ENCODE data around the gene GNAI1.

The GNAI1 gene

DNA sequence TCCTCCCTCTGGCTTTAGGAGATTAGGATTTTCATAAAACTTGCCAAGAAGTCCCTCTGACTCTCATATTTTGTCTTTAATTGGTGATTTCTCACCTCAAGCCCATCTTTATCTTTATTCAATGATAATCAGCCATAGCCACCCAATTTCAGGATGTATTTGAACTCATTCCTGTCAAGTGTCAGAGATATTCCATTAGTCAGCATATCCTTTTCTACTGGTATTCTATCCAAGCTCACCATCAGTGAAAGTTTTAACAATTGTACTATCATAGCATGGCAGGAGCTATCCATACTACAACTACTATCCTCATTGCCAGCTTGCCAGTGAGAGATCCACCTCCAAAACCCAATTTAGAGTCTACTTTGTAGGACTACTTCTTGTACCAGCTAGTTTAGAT is 114.6 kb downstream of the GNAI1 start:
- DNase-seq (ENCODE audit: low spot score) (no peak), FAIRE-seq (no peak)

DNA sequence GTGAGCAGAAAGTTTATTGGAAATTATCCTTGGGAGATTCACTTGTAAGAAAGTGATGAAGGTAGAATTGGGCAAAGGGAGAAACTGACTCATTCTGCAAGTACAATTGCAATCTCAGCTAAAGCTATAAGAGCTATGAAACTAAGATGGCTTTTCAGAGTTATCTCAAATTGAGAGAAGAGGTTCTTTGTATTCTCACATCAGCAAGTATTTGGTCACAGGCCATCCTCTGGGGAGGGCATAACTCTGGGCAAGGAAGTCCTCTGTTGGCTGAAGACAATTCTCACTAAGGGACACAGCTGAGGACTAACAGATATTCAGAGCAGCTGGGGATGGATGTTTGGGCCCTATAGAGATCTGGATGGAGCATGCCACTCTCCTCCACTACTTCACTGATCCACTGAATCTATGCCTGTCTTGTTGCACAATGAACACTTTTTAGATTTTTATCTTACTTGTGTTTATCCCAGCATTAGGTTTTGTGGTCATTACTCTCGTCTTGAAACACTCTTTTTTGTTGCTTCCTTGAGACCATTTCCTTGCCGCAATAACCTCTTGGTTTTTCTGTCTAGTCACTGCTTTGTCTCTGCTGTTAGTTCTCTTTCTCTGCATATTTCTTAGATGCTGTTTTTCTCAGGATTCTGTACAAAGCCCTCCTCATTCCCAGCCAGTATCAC is 115.1 kb downstream of the GNAI1 start:
- FAIRE-seq (no peak), DNase-seq (ENCODE audit: low spot score) (no peak)

DNA sequence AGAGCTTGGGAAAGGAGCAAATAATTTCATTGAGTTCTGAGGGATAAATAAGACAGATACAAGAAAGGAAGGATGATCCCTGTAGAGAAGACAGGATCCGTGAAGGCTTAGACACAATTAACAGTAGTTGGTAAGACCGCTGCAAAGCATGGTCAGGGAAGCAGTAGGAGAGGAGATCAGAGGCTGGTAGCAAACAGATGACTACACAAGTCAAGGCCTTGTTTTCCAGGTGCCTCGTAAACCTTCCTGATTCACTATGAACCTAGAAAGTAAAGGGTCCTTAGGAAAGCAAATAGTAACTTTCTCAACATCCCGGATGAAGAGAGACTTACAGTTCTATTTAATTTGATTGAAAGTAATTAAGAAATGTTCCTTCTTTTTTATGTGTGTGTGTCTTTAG is 118.6 kb downstream of the GNAI1 start:
- FAIRE-seq (no peak), DNase-seq (ENCODE audit: low spot score) (no peak)

DNA sequence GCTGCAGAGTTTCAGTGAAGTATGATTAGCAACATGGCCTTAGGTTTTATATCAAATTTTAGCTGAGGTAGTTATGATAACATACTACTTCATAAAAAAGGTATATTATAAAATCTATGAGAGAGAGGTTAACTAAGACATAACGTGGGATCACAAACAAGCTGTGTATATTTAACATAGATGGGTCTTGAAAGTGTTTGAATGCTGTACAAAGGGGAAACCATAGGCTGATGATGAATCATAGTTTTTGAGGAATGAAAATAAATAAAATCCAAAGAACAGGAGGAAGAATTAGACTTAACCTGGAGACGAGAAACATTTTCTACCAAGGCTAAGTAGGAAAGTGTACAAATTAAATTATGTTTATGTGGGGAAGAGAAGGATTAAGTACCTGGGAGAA is 119.0 kb downstream of the GNAI1 start:
- no peak for FAIRE-seq

DNA sequence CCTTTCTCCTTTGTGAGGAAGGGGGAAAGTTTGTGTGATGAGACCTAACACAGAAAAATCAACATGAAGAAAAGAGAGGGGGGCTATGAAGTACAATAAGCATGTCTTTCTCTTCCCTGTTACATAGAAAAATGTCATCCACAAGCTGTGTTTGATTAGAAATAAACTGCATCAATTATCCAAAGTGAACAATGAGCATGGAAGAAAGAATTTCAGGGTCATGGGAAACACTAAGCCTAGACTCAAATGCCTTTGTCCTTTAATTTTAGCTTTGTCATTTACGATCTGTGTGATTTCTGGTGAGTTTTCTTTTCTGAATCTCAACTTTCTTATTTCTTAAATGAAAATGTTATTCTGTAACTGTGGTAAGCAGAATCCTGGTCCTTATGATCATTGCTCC is 121.0 kb downstream of the GNAI1 start:
- no peak for FAIRE-seq
- DNase-seq (ENCODE audit: low spot score) = no peak

More for the DNA sequence above, 119.0 kb downstream of the GNAI1 start:
- no peak for DNase-seq (ENCODE audit: low spot score)

DNA sequence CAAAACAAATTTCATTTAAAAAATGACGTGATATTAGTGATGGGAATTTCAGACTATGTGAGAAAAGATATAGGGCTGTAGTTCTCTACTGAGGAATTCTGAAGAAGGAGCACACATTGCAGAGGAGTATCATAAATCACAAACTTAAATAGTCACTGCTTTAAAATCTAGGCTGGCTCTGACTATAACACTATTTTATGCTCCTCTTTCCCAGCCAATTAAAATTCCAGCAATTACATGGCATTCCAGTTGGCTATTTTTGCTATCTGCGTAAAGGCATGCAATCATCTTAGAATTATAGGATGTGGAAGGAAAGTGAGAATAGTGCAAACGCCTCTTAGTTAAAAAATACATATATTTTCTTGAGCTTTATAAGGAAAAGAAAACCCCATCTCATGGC is 123.1 kb downstream of the GNAI1 start:
- DNase-seq (ENCODE audit: low spot score) (no peak), FAIRE-seq (no peak)

DNA sequence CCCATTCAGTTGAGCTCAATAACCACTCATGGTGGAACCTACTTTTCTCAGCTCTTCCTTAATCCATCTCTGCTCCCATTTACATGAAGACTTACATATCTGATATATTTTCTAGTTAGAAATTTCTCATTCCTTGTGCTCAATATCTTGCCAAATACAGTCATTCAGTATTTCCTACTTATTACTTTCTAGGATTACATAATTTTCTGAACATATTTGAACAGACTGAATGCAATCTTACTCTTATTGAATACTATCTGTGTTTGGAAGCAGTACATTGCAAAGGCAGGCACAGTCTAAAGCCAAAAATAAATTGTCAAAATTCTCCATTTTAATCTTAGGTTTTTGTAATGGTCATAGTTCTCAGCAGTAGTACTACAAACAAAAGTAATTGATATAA is 126.0 kb downstream of the GNAI1 start:
- DNase-seq (ENCODE audit: low spot score) (no peak), FAIRE-seq (no peak)

DNA sequence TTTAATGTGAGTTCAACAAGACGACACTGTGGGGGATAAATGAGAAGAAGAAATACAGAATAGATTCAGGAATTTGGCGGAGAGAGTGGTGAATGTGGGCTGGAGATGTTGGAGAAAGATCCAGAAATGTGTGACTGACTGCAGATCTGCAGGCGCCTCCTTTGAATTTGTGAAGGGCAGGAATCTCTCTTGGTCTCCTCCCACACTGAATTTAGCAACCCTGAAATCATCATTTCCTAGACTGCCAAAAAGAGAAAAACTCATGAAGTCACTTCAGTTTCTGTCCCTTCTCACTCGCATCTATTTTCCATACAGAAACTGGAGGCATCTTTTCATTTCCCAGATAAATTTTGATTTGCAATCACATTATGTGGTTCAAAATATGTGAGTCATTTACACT is 128.7 kb downstream of the GNAI1 start:
- FAIRE-seq = no peak
- DNase-seq (ENCODE audit: low spot score) = no peak

DNA sequence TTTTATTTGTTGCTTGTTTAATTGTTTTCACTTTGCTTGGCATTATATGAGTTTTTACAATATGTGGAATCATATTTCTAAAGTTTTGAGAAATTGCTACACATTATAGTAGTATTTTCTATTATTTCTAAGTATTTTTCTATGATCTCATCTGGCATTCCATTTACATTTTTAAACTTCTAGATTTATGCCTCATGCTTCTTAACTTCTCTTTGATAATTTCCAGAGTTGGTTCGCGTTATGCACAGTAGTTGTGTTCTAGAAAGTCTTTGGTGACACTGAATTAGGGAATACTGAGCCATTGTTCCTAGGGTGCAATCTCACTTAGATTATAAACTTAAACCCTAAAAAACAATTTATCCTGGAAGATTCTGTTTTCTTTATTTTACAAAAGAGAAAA is 129.2 kb downstream of the GNAI1 start:
- FAIRE-seq (no peak), DNase-seq (ENCODE audit: low spot score) (no peak)

DNA sequence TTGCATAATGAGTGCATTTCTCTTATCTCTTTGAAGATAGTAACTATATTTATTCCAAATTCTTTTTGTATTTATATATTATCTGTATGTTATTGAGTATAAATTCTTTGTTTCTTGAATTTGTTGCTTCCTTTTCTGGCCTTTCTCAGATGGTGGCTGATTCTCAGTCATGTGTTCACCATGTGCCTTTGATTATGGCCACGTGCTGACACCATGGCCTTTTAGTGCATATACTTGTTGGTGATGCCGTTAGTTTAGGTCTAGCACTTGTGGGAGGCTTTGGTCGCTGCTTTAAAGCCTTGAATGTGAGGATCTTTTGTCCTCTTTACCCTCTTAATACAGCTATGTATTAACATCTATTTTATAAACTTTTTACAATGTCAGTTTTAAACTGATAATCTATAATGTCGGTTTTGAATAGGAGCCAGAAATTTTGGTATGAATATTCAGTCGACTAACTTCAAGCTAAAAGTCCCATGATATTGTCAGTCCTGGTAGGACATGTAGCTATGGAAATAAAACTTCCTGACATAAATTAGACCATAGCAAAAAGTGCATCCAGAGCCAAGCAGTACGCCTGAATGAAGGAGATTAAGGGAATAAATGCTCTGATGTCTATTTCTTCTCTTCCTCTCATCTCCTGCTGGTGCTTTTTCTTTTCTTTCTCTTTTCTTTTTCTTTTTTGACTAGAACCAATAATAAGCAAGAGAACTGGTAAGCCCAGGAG is 130.3 kb downstream of the GNAI1 start:
- DNase-seq (ENCODE audit: low spot score) = no peak
- FAIRE-seq = no peak

DNA sequence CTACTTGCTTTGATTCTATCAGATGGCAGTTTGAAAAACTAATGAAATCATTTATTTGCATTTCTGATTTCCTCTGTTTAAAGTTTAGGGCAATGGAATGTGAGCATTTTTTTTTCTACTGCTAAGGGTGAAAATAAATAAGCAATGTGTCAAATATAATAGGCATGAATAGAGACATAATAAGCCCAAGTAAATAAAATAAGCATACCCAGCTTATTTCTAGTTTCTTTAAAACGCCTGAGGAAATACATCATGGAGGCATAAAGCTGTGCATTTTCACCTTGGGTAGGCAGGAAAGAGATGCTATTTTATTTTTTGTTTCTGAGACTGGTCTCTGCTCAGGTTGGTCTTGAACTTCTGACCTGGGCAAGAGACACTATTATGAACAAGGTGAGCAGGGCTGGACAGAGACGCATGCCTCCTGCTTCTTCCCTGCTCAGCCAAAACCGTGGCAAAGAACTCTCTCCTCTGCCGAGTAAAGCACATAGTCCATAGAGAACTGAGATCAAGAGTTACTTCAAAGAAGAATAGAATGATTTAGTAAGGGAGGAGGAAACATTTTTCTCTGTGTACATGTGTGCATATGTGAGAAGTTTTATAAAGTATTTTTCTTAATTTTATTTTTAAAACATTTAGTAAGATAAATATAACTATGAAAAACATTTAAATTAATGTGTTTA is 138.1 kb downstream of the GNAI1 start:
- FAIRE-seq (no peak), DNase-seq (ENCODE audit: low spot score) (no peak)

DNA sequence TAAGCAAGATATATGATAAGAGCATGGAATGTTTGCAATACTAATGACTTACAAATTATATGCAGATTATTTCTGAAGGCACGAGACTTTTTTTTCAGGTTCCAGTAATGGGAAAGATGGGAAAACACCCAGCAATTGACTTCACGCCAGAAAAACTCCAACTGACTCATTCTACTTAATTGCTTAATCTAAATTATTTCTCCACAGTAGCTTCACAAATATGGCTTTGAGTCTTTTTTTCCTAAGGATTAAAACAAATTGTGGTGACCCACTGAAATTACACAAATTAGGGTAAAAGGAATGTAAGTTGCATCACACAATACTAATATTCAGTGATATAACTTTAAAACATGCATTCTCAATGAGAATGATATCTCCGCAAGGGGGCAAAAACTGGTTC is 138.7 kb downstream of the GNAI1 start:
- DNase-seq (ENCODE audit: low spot score) = no peak
- FAIRE-seq = no peak

DNA sequence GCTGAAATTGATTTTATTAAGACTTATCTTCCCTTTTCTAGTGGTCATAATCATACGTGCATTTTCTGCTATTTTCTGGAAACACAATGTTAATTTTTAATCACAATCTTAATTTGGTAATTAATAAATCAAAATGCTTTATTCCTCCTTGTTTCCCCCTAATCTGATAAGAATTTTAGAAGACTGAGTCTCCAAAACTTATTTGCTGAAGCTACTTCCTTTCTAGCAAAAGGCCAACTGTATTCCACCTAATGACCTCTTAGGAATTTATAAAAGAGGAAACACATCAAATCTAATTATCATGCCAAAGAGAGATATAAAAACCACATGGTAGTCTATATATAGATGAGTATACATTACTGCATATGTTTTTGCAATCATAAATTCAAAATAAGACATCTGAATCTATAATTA is 140.6 kb downstream of the GNAI1 start:
- DNase-seq (ENCODE audit: low spot score) = no peak
- no peak for FAIRE-seq

Measured in RCC 7860 (cell line).